Cardiac muscle cell (in vitro differentiated cells and primary cell): ENCODE results near the gene OR51L1. TPM values are rescaled to one million over a fixed set of nuclear protein-coding genes. Genes with fewer than 3 reads are reported as not detected.

Experiments used
- DNase-seq, 2 donors: peaks; one replicate each; pipeline versions ENCODE4 v3.0.0 to v3.0.0-alpha.2; 2010 to 2017; ENCODE audit warnings: low read depth in 1 of 2, low spot score in 1 of 2
- H3K27ac ChIP-seq: fragments of 200-600 bp; sonication (generic); 2 replicates; pipeline ENCODE4 v1.5.1; 2016
- H3K27me3 ChIP-seq: fragments of 200-600 bp; sonication (generic); 2 replicates; pipeline ENCODE4 v1.6.0; 2016; ENCODE audit warnings: control low read depth
- H3K36me3 ChIP-seq: fragments of 200-600 bp; sonication (generic); 2 replicates; pipeline ENCODE4 v1.5.1; 2016; ENCODE audit warnings: control low read depth
- H3K4me1 ChIP-seq: fragments of 200-600 bp; sonication (generic); 2 replicates; pipeline ENCODE4 v1.8.1; 2017; ENCODE audit warnings: low read depth, mild to moderate bottlenecking, mixed run types
- H3K4me3 ChIP-seq: fragments of 200-600 bp; sonication (generic); 2 replicates; pipeline ENCODE4 v1.5.1; 2016; ENCODE audit warnings: mild to moderate bottlenecking
- H3K9me3 ChIP-seq: fragments of 200-600 bp; sonication (generic); 2 replicates; pipeline ENCODE4 v1.5.1; 2017; ENCODE audit warnings: low read depth, mild to moderate bottlenecking, control low read depth
- CTCF ChIP-seq: IDR thresholded peaks from 2 replicates; pipeline ENCODE4 v1.5.1; 2012; ENCODE audit warnings: low read depth, mild to moderate bottlenecking, low read length
- polyA plus RNA-seq: library from polyadenylated mRNA; unstranded; fragments of >200 nt; fragmentation: Nextera tagmentation; extraction: Ambion mirVana; gene quantifications from 2 replicates; pipeline ENCODE4 v1.2.1, GENCODE V29; 2016
- total RNA-seq: library from RNA; depleted of rRNA; stranded (reverse); fragments of >200 nt; gene quantifications from 2 replicates; pipeline ENCODE4 v1.2.3, GENCODE V29; 2016

Gene OR51L1
- total and polyA plus RNA-seq, 2 experiments from 2014 or later: not detected

DNA sequence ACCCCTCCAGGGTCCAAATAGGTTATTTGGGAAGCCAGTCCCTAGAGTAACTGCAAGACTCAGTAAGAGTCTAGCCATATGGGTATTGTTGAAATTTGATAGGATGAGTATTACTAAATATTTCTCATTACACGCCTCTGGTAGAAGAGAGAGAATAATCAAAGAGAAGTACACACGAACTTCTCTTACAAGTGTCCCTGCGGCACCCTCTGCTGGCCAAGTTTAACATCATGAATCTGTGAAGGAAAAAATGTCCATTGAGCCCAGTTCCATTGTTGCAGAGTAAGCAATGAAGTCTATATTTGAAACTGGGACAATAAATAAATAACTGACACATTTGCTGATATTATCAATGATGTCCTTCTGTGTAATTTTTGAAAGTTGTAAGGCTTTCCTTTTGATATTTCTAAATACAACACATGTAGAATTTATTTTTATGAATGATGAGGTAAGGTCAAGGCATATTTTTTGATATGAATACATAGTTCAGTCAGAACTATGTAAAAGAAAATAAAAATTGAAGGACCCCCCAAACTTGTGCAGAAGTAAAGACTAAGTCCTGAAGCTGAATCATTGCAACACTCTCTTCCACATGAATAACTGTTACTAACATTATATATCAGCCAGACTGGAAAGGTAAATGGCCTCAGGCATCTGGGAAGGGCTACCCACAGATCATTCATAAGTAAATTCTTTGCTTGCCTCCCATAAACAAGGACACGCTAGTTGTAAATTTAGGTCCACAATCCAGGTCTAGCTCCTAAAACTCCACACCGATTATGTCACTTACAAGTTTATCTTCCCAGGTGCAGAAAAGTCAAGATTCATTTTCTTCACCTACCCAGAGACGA, 10.0 kb downstream of the OR51L1 start:
- Histone ChIP-seq H3K27ac (no peak overlapping the region), H3K4me1 (no peaks in the 10 kb centered on the region), H3K36me3 (no peaks in the 10 kb centered on the region), H3K9me3 (no peaks in the 10 kb centered on the region), H3K4me3 (no peak overlapping the region), H3K27me3 (peaks cover 4% of the 10 kb centered on the region)
- peak; percentile 74 to 77 for DNase-seq
- TF ChIP-seq CTCF: peak; percentile 62

GRCh38 chr11:5007561-5007960, 12.9 kb downstream of the OR51L1 start:
- Histone ChIP-seq H3K36me3 (no peaks in the 10 kb centered on the region), H3K4me3 (no peak overlapping the region), H3K27ac (no peak overlapping the region), H3K4me1 (no peaks in the 10 kb centered on the region), H3K27me3 (peaks cover 4% of the 10 kb centered on the region), H3K9me3 (no peaks in the 10 kb centered on the region)
- no peak for TF ChIP-seq CTCF
- no peak for DNase-seq

- no peaks in the 10 kb centered on the region for H3K9me3 ChIP-seq
- H3K27me3 ChIP-seq: no peaks in the 10 kb centered on the region
- no peak overlapping the region for H3K4me3 ChIP-seq
- no peak for DNase-seq
- H3K36me3 ChIP-seq: no peaks in the 10 kb centered on the region
- no peak overlapping the region for H3K27ac ChIP-seq
- no peak for TF ChIP-seq CTCF
- H3K4me1 ChIP-seq: no peaks in the 10 kb centered on the region
Observed at GRCh38 chr11:5011254-5011653, 16.6 kb downstream of the OR51L1 start.

DNA sequence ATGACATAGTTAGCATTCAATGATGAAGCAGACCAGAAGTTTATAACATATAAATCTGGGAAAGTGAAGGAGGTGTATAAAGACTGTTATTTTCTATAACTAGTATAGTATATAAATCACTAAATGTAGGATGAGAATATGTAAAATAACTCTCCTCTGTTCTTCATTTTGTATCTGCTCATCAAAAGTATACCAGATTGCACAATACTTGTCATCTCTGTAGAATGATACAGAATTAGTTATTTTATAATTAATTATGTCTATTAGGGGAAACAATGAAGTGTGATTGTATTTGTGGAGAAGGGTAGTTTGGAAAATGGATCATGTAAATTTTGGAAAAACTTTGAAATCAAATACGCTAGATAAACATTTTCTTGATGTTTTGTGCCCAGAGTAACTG, 18.4 kb downstream of the OR51L1 start:
- no peak for DNase-seq
- TF ChIP-seq CTCF: no peak
- Histone ChIP-seq H3K4me3 (no peak overlapping the region), H3K4me1 (no peaks in the 10 kb centered on the region), H3K36me3 (no peaks in the 10 kb centered on the region), H3K9me3 (no peaks in the 10 kb centered on the region), H3K27me3 (no peaks in the 10 kb centered on the region), H3K27ac (no peak overlapping the region)

- TF ChIP-seq CTCF: no peak
- H3K36me3 ChIP-seq: no peaks in the 10 kb centered on the region
- H3K9me3 ChIP-seq: no peaks in the 10 kb centered on the region
- H3K27ac ChIP-seq: no peak overlapping the region
- H3K4me1 ChIP-seq: no peaks in the 10 kb centered on the region
- no peak for DNase-seq
- no peak overlapping the region for H3K4me3 ChIP-seq
- no peaks in the 10 kb centered on the region for H3K27me3 ChIP-seq
Observed at GRCh38 chr11:5021996-5022395, 27.3 kb downstream of the OR51L1 start.
